HG03521 (cell line): ENCODE measurements around the gene TMEM89.

ENCODE experiments used
- ATAC-seq: cut with Tn5 transposase; IDR thresholded peaks from one replicate; pipeline ENCODE4 v1.9.1; 2021; ENCODE audit warnings: mild to moderate bottlenecking, moderate library complexity; ENCODE audit not compliant: unreplicated experiment

The TMEM89 gene

DNA sequence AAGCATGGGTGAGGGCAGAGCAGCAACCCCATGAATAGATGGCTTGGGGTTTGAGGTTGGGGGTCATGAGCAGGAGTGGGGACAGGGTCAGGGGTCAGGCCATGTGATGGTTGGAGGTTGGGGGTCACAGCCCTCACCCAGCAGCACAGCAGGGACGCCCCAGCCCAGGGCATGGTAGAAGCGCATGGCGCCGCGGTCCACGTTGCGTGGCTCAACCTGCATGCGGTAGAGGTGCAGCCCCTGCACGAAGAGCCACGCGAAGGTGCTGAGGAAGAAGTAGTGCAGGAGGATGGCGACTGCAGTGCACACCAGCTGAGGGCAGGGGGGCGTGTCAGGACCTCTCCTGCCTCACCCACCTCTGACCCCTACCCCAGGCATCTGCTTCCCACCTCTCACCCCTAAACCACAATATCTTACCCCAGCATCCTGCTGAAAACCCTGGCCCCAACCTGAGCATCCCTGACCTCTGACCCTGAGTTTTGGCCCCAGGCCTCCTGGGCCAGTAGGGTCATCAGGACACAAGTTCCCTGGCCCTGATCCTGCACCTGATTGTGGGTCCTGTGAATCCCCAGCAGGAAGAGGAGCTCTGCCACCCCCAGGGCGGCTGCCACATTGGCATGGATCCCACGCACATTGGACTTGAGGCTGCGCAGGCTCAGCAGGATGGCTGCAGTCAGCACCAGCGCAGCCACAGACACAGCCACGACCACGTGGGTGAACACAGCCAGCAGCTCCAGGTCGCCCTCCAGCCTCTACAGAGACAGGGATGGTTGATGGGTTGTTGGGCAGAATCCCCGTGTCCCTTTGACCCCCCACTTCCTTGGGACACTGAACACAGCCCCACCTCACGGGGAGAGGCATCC is 23.6 kb upstream of the TMEM89 start:
- no peak for ATAC-seq

DNA sequence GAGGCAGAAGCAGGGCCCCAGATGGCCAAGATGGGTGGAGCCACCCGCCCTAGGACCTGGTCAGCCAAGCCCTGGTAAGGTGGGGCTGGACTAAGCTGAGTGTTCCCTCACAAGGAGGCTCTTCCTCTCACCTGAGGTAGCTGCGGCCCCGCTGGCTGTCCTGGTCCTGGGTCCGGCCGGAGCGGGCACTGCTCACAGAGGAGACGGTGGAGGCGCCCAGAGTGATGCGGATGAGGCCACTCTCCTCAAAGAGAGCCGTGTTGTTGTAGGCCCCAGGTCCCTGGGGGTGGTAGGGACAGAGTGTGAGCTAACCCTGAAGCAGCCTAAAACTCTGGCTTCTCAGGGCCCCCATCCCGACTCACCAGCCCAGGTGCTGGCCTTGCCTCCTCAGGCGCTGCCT is 21.0 kb upstream of the TMEM89 start:
- ATAC-seq, result no peak

DNA sequence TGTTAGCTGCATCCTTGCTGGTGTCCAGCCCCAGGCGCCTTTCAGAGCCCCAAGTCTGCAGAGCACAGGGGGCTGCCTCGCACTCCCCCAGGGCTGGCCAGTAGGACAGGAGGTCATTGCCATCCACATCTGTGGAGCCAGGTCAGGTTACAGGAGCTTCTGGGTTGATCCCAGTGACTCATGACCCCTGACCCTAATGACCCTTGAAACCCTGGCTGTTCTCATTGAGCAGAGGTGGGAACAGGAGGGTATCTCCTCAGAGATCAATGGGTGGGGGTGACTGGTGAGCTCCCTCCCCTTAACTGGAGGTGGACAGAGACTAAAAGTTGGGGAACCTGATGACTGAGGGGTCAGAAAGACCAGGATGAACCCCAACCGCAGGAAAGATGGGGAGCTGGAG is 19.8 kb upstream of the TMEM89 start:
- ATAC-seq, result no peak

DNA sequence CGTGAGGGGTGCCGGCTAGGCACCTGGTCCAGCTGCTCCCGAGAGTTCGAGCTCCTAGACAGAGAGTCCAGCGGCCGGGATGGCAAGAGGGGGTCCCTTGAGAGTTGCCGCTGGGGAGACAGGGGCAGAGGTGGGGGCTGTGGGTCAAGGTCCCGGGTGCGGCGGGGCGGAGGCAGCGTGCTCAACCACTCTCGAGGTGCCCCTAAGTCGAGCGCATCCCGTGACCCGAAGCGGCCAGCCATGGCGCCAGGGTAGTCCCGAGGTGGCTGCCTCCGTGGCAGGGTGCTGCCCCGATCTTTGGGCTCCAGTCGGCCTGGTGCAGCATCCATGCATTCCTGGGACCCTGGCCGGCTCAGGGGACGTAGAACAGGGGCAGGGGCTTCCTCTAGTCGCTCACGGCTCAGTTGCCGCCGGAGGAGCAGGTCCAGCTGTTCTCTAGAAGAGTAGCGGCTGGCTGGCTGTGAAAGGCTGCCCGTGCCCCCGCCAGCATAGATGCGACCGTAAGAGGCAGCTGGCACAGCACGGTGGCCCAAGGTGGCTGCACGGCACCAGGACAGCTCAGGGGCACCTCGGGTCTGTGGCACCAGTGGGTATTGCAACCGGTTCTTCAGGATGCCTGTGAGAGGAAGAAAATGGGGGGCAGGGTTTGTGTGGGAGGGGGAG is 18.5 kb upstream of the TMEM89 start:
- no peak for ATAC-seq

DNA sequence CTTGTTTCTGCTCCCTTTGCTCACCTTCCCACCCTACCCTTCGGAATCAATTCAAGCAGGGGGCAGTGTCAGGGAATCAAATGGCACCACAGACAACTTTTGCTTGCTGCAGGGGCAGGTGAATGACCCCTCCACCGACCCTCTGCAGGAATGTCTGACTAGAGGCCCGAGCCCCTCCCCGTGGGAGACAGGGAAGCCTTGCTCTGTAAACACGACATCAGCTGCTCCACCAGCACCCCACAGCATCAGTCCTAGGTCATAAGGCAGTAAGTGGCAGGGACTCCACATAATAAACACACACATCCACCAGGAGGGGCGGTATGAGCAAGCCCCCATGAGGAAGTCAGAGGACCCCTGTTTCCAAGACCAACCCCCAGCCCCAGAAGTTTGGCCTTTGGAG is 15.7 kb upstream of the TMEM89 start:
- no peak for ATAC-seq

DNA sequence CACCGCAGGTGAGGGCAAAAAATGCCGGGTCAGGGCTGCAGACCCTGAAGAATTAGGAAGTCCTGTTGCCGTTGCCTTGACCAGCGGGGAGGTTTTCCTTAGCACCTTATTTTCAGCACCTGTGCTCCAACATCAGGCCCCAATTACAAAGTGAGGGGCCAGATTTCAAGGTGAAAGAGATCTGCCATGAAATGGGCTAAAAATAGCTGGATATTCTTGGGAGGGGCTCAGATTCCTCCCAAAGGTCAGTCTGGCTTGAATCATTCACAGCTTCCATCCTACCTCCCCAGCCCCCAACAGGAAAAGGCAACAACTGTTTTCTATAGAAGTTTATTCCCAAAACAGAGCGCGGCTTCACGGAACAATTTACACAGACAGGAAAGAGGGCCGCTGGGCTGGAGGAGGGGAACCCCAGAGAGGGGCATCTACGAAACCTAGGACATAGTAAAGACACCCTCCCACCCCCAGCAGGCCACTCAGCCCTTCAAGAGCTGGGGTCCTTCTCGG is 14.6 kb upstream of the TMEM89 start:
- no peak for ATAC-seq

DNA sequence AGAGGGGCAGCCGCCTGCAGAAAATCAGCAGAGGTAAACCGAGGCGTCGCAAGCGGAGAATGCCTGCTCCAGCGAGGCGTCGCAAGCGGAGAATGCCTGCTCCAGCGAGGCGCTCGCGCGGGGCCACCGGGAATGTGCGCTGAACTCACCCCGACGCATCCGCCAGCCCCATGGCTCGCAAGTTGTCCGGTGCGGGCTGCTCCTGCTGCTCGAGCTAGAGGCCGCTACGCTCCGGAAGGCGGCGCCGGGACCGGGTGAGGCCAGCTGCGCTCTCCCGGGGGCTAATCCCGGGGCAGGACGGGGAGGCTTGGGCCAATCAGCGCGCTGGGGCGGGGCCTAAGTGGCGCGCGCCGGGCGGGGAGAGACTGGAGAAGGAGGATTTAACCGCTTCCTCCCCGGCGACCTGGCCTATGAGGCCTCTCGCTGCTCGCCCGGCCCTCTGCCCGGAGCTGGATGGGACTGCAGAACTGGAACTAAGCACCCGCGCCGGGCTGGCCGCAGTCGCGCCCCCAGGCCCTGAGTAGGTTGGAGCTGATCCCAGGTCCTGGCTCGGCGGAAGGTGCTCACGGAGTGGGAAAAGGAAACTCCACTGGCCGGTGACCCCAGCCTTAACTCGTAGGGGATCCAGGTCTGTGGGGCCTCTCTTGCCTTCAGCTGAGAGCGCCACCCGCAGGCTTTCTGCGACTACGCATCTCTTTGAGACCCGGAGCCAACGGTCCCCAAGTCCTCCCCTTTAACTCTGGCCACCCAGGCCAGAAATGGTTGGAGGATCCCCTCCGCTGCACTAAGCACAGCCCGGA is 13.9 kb upstream of the TMEM89 start, which contains the start of gene SLC26A6:
SLC26A6 (minus strand) TSS at position 240 of the 800 bp plus-strand sequence; CDS start at position 172, 68 bp downstream.
- peak; percentile 92 for ATAC-seq

DNA sequence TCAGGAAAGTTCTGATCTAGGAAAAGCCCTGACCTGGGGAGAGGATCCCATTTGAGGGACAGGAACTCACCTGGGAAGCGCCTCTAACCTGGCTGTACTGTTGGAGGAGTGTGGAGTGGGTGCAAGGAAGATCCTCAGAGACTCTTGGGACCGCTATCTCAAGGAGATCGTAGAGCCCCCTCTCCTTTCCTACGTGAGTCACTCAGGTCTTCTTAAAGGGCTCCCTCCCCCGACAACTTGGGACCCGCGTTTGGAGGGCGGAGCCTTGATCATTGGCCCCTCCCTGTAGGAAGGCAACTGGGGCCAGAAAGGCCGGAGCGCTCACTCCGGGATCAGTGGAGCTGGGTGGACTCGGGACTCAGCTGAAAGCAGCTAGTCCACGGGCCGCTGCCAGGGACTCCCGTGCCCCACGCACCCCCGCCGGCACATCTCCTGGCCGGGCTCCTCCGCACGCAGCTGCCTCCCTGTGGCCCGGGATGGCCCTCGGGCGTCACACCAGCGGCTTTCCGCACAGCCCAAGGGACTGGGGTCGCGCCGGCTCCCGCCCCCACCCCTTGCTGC is 13.2 kb upstream of the TMEM89 start:
- ATAC-seq, result peak; percentile 22

DNA sequence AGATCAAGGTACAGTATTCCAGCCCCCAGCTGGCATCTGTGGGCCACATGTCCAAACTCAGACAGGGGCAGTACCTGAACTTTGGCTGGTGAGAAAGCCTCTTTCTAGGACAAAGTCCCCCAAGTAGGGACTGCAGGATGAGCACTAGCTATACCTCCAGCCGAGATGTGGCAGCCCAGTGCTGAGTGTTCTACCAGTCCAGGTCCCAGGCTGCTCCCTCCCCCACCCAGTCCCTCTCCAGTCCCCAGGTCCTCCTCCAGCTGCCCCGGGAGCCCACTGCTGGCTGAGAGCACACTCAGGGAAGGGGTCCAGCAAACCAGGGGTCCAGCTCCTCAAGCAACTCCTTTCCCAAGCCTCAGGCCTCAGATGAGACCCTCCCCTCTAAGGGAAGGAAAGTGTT is 12.2 kb upstream of the TMEM89 start:
- no peak for ATAC-seq

DNA sequence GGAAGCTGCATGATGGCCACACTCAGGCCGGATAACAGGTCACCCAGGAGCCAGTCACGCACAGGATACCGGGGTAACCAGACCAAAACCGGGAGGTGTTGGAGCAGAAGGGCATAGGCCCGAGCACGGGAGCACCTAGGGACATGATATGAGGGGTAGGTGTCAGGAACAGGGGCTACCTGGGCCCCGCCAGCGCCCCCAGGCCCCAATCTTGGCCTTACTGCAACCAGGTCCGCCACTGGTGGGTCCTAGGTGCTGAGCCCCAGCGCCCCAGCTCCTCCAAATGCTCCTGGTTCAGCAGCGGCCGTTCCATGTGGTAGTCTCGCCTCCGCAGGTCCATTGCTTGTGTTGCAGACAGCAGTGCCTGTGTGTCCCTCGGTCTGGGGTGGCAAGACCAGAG is 11.7 kb upstream of the TMEM89 start:
- no peak for ATAC-seq

DNA sequence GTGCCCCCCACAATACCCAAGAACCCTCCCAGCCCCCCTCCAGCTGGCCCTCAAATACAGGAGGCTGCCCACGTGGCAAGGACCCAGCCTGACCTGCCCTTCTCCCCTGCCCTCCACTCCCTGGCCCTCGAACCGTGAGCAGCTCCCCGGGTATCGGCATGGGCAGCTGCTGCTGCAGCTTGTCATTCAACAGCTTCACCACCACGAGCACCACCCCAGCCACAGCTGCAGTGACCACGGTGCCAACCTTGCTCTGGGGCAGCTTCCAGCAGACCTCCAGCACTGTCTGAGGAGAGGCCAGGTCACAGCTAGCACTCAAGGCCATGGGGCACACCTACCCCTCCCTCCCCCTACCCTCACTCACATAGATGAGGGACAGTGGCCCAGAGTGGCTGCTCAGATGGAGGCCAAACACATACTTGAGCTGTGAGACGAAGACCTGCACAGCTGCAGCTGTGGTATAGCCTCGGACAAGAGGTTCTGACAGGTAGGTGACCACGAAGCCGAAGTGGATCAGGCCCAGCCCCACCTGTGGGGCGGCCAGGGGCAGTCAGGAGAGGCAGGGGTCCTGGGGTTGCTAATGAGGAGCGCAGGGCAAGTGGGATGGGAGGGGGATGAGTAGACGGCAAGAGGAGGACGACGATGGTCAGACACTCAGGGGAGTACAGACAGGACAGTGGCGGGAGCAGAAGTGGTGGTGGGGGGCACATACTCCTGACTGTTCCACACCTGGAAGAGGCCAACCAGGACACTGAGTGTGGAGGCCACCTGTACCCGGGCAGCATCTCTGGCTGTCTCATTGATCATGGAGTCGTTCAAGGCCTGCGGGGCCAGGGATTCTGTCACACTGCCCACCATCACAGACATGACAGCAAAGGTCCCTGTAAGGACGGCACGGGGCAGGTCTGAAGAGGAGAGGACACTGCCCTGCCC is 10.2 kb upstream of the TMEM89 start:
- no peak for ATAC-seq

DNA sequence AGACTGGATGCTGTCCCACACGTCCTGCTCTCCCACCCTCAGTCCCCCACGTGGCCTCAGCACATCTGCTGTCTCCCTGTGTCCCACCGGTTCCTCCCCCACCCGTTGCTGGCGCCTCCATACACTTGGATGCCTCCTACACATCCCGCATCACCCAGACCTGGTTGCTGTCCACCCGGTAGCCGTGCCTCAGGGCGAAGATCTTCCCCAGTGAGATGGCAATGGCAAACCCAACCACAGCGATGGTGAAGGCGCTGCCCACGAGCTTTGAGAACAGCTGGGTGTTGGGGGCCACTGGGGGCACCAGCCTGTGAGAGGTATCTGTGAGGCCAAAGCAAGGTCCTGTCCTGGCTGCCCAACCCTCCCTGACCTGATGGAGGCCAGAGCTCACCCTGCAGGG is 9.3 kb upstream of the TMEM89 start:
- ATAC-seq, result no peak

DNA sequence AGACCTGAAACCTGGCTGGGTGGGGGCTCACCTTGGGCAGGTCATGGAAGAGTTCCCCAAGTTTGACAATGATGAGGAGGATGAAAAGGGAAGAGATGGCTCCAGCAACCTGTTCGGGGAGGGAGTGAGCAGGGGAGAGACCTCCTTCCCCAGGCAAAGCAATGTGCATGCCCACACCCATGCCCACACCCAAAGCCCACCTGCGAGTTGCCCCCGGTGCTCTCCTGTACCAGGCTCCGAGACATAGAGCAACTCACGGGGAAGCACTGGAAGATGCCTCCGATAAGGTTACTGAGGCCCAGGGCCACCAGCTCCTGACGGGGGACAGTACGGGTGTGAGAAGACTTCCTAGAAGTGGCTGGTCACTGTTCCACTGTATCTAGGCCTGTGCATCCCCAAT is 8.8 kb upstream of the TMEM89 start:
- ATAC-seq, result no peak

DNA sequence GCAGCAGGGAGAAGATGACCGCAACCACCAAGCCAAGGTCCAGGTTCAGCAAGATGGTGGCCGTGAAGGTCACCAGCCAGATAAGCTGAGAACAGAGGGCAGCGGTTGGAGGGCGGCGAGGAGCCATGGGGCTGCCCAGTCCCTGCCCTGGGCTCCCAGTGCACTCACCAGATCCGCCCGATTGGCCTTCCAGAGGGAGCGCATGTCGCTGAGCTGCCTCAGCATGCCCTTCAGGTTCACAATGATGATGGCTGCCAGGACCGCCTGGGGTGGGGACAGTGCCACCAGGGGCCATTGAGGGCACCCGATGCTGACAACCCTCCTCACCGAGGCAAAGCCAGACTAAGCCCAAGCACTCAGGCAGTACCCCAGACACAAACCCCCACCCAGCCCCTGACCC is 8.3 kb upstream of the TMEM89 start:
- ATAC-seq, result no peak

DNA sequence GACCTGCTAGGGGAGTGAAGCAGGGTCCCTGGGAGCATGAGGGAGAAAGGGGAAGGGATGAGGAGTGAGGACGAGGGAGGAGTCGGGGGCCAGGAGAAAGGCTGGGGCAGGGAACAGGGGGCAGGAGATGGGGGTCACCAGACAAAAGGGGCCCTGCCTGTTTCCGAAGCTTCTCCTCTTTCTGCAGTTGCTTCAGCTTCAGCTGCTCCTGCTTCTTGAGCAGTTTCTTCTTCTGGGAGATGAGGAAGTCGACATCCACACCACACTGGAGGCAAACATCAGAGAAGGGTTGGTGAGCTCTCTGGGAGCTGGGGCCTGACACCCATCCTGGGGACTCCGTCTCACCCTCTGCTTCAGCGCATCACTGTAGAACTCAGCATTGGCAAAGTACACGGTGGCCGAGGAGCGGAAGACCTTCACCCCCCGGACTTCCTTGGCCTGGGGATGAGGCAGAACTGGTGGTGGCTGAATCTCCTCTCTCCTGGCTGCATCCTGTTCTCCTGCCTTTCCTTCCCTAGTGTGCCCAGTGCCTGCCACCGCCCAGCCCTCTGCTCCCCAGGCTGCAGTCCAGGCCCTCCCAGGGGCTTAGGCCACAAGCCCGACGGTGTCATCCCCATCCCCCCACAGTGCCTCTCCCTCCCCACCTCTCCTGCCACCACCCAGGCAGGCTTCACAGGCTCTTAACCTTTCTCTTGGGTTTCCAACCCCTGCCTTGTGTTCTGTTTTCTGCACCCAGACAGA is 6.9 kb upstream of the TMEM89 start:
- ATAC-seq, result no peak

DNA sequence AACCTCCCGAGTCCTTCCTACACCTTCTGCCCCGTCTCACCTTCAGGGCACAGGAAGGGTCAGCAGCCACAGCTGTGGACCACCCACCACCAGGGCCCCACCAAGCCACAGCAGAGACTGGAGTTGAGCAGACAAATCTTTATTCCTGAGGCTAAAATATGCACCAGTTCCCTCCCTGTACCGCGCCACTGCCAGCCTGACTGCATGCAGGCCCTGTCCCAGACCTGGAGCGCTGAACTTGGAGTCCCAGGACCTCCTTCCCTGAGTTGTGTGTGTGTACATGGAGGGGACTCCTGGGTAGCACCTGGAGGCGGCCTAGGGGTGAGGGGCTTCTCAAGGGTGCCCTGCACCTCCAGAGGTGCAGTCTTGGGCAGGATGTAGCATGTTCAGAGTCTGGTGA is 4.0 kb upstream of the TMEM89 start:
- ATAC-seq, result no peak

DNA sequence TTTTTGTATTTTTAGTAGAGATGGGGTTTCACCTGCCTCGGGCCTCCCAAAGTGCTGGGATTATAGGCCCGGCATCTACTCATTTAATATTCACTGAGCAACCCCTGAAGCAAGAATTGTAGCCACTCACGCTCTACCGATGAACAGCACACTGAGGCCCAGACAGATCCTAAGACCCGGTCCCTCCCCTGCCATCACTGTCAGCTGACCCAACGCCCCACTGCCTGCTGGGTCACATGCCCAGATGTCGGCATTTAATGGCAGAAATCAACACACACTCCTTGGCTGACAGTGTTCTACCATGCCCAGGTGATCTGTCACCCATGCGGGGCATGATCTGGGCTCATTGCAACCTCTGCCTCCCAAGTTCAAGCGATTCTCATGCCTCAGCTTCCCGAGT is 3.2 kb upstream of the TMEM89 start:
- no peak for ATAC-seq

DNA sequence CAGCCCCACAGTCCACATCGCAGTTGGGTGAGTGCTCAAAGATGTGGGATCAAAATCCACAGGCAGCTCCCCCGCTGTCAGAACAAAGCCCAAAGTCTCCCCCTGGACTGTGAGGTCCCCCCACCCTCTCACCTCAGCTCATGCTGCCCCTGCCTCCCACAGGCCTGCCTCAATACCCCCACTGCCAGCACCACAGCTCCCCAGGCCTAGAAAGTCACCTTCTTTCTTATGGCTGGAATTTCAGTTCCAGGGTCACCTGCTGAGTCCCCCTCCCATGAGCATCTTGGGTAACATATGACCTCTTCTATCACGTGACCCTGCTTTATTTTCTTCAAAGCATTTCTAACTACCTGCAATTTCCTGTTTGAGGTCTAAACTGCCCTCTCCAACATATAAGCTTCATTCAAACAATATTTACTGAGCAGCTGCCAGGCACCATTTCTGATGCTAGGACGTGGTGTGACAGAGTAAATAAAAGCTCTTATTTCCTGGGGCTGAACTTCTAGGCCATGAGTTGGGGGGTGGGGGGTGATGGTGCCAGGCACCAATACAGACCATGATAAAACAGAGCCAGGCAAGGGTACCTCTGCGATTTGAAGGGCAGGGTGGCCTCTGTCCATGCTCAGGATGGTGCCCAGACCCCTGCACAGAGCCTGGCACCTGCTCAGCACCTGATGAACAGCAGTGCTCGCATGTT is 2.4 kb upstream of the TMEM89 start:
- ATAC-seq, result no peak
